HG02642 (cell line): Measurements from ENCODE around the gene MAP1LC3C.
"Not testable (repeated sequence)": the region's sequence is repeated elsewhere in the genome, so short reads cannot be mapped to it uniquely, and the experiment has no call there.

Experiments
- ATAC-seq: cut with Tn5 transposase; IDR thresholded peaks from one replicate; pipeline ENCODE4 v1.9.1; 2021; ENCODE audit warnings: mild to moderate bottlenecking; ENCODE audit not compliant: unreplicated experiment, poor library complexity

The MAP1LC3C gene

GRCh38 chr1:241994171-241994570 lies 4.7 kb downstream of the MAP1LC3C start:
- no peak for ATAC-seq

GRCh38 chr1:241992734-241993133 lies 6.2 kb downstream of the MAP1LC3C start:
- no peak for ATAC-seq

GRCh38 chr1:241990040-241990439 lies 8.9 kb downstream of the MAP1LC3C start:
- ATAC-seq = no peak

- not testable (repeated sequence) for ATAC-seq
Observed at GRCh38 chr1:241988389-241988930, 10.4 kb downstream of the MAP1LC3C start.

GRCh38 chr1:241985787-241986186 lies 13.1 kb downstream of the MAP1LC3C start:
- no peak for ATAC-seq

GRCh38 chr1:241979926-241980325 lies 19.0 kb downstream of the MAP1LC3C start:
- ATAC-seq = no peak

- no peak for ATAC-seq
Observed at GRCh38 chr1:241979071-241979470, 19.8 kb downstream of the MAP1LC3C start.

GRCh38 chr1:241976229-241976628 lies 22.7 kb downstream of the MAP1LC3C start:
- ATAC-seq = no peak

GRCh38 chr1:241972703-241973369 lies 26.1 kb downstream of the MAP1LC3C start:
- no peak for ATAC-seq

- ATAC-seq = no peak
Observed at GRCh38 chr1:241968611-241969010, 30.3 kb downstream of the MAP1LC3C start.

- ATAC-seq = no peak
Observed at GRCh38 chr1:241964550-241965282, 34.2 kb downstream of the MAP1LC3C start.

GRCh38 chr1:241963722-241964121 lies 35.2 kb downstream of the MAP1LC3C start:
- ATAC-seq = no peak

- ATAC-seq = no peak
Observed at GRCh38 chr1:241962153-241962552, 36.7 kb downstream of the MAP1LC3C start.

- ATAC-seq = no peak
Observed at GRCh38 chr1:241957692-241958494, 41.0 kb downstream of the MAP1LC3C start, which contains the start of gene BECN2. BECN2 (plus strand) TSS chr1:241957767; CDS start chr1:241957767, 0 bp downstream.

GRCh38 chr1:241950390-241950789 lies 48.5 kb downstream of the MAP1LC3C start:
- no peak for ATAC-seq

- no peak for ATAC-seq
Observed at GRCh38 chr1:241947354-241947753, 51.5 kb downstream of the MAP1LC3C start.
